Kidney (tissue), 14 donors: ENCODE measurements around the gene HS3ST6. TPM values are rescaled to one million over a fixed set of nuclear protein-coding genes. Genes with fewer than 3 reads are reported as not detected.
A peak's percentile ranks its signal among the peaks of the same experiment; 100 is the strongest.

Experiments
- DNase-seq, 5 donors: peaks; one replicate each; pipeline ENCODE4 v3.0.0-alpha.2; 2013 to 2020
- FAIRE-seq: peaks from 2 replicates; lab custom pipeline; 2012; peaks lifted over from hg19 to GRCh38; lab: Jason Lieb, UNC
- H3K27ac ChIP-seq, 2 donors: one replicate each; pipeline ENCODE4 v1.7.0; 2013; ENCODE audit warnings: low read depth in 2 of 2, low read length in 2 of 2, inconsistent platforms in 1 of 2
- H3K27me3 ChIP-seq: one replicate; pipeline ENCODE4 v1.7.1; 2013; ENCODE audit warnings: low read length, inconsistent platforms; ENCODE audit not compliant: control insufficient read depth, insufficient read depth
- H3K36me3 ChIP-seq, 3 donors: one replicate each; pipeline versions ENCODE4 v1.7.0 to v1.7.1; 2013; ENCODE audit warnings: low read length in 3 of 3, control low read depth in 1 of 3, inconsistent platforms in 1 of 3; ENCODE audit not compliant: insufficient read depth in 3 of 3, control insufficient read depth in 2 of 3
- H3K4me1 ChIP-seq, 3 donors: one replicate each; pipeline versions ENCODE4 v1.7.0 to v1.7.1; 2013; ENCODE audit warnings: low read length in 3 of 3, inconsistent platforms in 1 of 3, low read depth in 1 of 3; ENCODE audit not compliant: control insufficient read depth in 2 of 3, insufficient read depth in 2 of 3
- H3K4me3 ChIP-seq, 3 donors: one replicate each; pipeline versions ENCODE4 v1.7.0 to v1.8.1; 2013; ENCODE audit warnings: low read length in 3 of 3, control low read depth in 1 of 3, inconsistent platforms in 1 of 3
- H3K9ac ChIP-seq, 3 donors: one replicate each; pipeline versions ENCODE4 v1.7.0 to v1.7.1; 2013; ENCODE audit warnings: low read length in 3 of 3, control low read depth in 1 of 3, inconsistent platforms in 1 of 3
- H3K9me3 ChIP-seq, 3 donors: one replicate each; pipeline versions ENCODE4 v1.7.0 to v1.7.1; 2013; ENCODE audit warnings: low read length in 3 of 3, control low read depth in 1 of 3, inconsistent platforms in 1 of 3; ENCODE audit not compliant: control insufficient read depth in 2 of 3, insufficient read depth in 1 of 3
- intact Hi-C: fragments of 100-400 bp; cut with DNase I; formaldehyde crosslinking; loops from one replicate; pipeline ENCODE4 v1.11.1; 2022
- polyA plus RNA-seq: library from polyadenylated mRNA; stranded (reverse); fragments of 350-450 nt; fragmentation: Illumina TruSeq; extraction: RNeasy Lipid Tissue Mini Kit (QIAGEN cat#74804); gene quantifications from one replicate; pipeline ENCODE4 v1.2.3, GENCODE V29; 2014; ENCODE audit warnings: low read depth, low replicate concordance; ENCODE audit not compliant: insufficient read depth
- total RNA-seq: library from RNA; stranded (reverse); fragmentation: NEBNext Ultra II Directional; extraction: Animal tissue kit (Norgen Biotek cat#: 25700); gene quantifications from one replicate; pipeline ENCODE4 v1.2.1, GENCODE V29; 2021
- TF ChIP-seq, protein P1 (sequence below): IDR thresholded peaks from 3 replicates; pipeline ENCODE4 v1.5.1; 2012; ENCODE audit warnings: mild to moderate bottlenecking, moderate library complexity, borderline replicate concordance; ENCODE audit not compliant: insufficient read depth; ENCODE audit errors: extremely low read depth
- donor health status: control.
- donor health status: control.
- donor health status: control.
- donor health status: control.
- donor health status: control.
- donor health status: DM: yes; HTN: yes; CAD: no.
- donor health status: Normal renal cell carcinoma (clear cell type).

HS3ST6 gene
- total and polyA plus RNA-seq, 2 donors from 2014 or later: 0.19 to 0.73 TPM

- TF ChIP-seq, protein P1, sequence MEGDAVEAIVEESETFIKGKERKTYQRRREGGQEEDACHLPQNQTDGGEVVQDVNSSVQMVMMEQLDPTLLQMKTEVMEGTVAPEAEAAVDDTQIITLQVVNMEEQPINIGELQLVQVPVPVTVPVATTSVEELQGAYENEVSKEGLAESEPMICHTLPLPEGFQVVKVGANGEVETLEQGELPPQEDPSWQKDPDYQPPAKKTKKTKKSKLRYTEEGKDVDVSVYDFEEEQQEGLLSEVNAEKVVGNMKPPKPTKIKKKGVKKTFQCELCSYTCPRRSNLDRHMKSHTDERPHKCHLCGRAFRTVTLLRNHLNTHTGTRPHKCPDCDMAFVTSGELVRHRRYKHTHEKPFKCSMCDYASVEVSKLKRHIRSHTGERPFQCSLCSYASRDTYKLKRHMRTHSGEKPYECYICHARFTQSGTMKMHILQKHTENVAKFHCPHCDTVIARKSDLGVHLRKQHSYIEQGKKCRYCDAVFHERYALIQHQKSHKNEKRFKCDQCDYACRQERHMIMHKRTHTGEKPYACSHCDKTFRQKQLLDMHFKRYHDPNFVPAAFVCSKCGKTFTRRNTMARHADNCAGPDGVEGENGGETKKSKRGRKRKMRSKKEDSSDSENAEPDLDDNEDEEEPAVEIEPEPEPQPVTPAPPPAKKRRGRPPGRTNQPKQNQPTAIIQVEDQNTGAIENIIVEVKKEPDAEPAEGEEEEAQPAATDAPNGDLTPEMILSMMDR: no peak
- intact Hi-C loops: no loop called here
- Histone ChIP-seq H3K4me1 (peaks cover 0 to 3% (median 0%) of the 10 kb centered on the region in 3 donors), H3K36me3 (peaks cover 0 to 9% (median 6%) of the 10 kb centered on the region in 3 donors), H3K27ac (no peak overlapping the region), H3K4me3 (no peak overlapping the region), H3K27me3 (no peaks in the 10 kb centered on the region), H3K9me3 (no peaks in the 10 kb centered on the region), H3K9ac (no peak overlapping the region)
- FAIRE-seq (no peak), DNase-seq (no peak)
Measured at GRCh38 chr16:1936945-1937479, 18.8 kb upstream of the HS3ST6 start.

- peaks cover 0 to 4% (median 3%) of the 10 kb centered on the region in 3 donors for H3K36me3 ChIP-seq
- DNase-seq (peak in 1 of 5 donors; percentile 51), FAIRE-seq (no peak)
- no peak overlapping the region for H3K4me3 ChIP-seq
- TF ChIP-seq, protein P1: no peak
- H3K4me1 ChIP-seq: no peaks in the 10 kb centered on the region
- H3K9me3 ChIP-seq: no peaks in the 10 kb centered on the region
- no peaks in the 10 kb centered on the region for H3K27me3 ChIP-seq
- H3K27ac ChIP-seq: no peak overlapping the region
- H3K9ac ChIP-seq: no peak overlapping the region
- intact Hi-C loops: no loop called here
Measured at GRCh38 chr16:1933097-1933661, 15.0 kb upstream of the HS3ST6 start.

- no peaks in the 10 kb centered on the region for H3K4me1 ChIP-seq
- H3K9me3 ChIP-seq: no peaks in the 10 kb centered on the region
- FAIRE-seq: no peak
- intact Hi-C loops: no loop called here
- no peak overlapping the region for H3K27ac ChIP-seq
- peak in 1 of 5 donors; percentile 48 for DNase-seq
- no peaks in the 10 kb centered on the region for H3K27me3 ChIP-seq
- H3K4me3 ChIP-seq: no peak overlapping the region
- H3K36me3 ChIP-seq: no peaks in the 10 kb centered on the region
- no peak overlapping the region for H3K9ac ChIP-seq
- TF ChIP-seq, protein P1: peak; percentile 25
Measured at GRCh38 chr16:1932050-1933028, 14.1 kb upstream of the HS3ST6 start.
